Measurements from ENCODE around the gene MTIF2.
A peak's percentile ranks its signal among the peaks of the same experiment; 100 is the strongest.
"Not testable (repeated sequence)": the region's sequence is repeated elsewhere in the genome, so short reads cannot be mapped to it uniquely, and the experiment has no call there.

MTIF2 gene

GRCh38 chr2:55241582-55241981 is 27.4 kb downstream of the MTIF2 start:
- DNase-seq: not testable (repeated sequence)

GRCh38 chr2:55239656-55240222 is 29.3 kb downstream of the MTIF2 start:
- no peak for DNase-seq

GRCh38 chr2:55236992-55237543 is 32.0 kb downstream of the MTIF2 start:
- no peak for DNase-seq

- DNase-seq: no peak
Observed at GRCh38 chr2:55235724-55236538, 33.1 kb downstream of the MTIF2 start.

GRCh38 chr2:55233658-55233940 is 35.4 kb downstream of the MTIF2 start:
- DNase-seq: no peak

GRCh38 chr2:55232863-55233657 is 36.0 kb downstream of the MTIF2 start:
- no peak for DNase-seq

GRCh38 chr2:55232084-55232862 is 36.8 kb downstream of the MTIF2 start, which contains the start of the genes CLHC1 and RPS27A:
Gene CLHC1 (minus strand): TSS chr2:55232293. CDS start chr2:55222411, 9,882 bp downstream.
Gene RPS27A (plus strand): TSS chr2:55232688. CDS start chr2:55232825, 137 bp downstream.
- peak; percentile 77 to 97 for DNase-seq

GRCh38 chr2:55231546-55232083 is 37.4 kb downstream of the MTIF2 start:
- DNase-seq: no peak

- DNase-seq: no peak
Observed at GRCh38 chr2:55230551-55230950, 38.5 kb downstream of the MTIF2 start.

- DNase-seq: no peak
Observed at GRCh38 chr2:55229221-55229620, 39.8 kb downstream of the MTIF2 start.

GRCh38 chr2:55228226-55228563 is 40.8 kb downstream of the MTIF2 start:
- DNase-seq: no peak

- not testable (repeated sequence) for DNase-seq
Observed at GRCh38 chr2:55227437-55228225, 41.4 kb downstream of the MTIF2 start.

GRCh38 chr2:55225481-55226020 is 43.5 kb downstream of the MTIF2 start:
- DNase-seq: no peak

GRCh38 chr2:55224761-55225261 is 44.2 kb downstream of the MTIF2 start:
- DNase-seq: no peak

- DNase-seq: no peak
Observed at GRCh38 chr2:55223958-55224760, 44.9 kb downstream of the MTIF2 start.

GRCh38 chr2:55213822-55214221 is 55.2 kb downstream of the MTIF2 start:
- DNase-seq: no peak

- DNase-seq: no peak
Observed at GRCh38 chr2:55204950-55205349, 64.1 kb downstream of the MTIF2 start.

- DNase-seq: no peak
Observed at GRCh38 chr2:55204536-55204935, 64.5 kb downstream of the MTIF2 start.

- DNase-seq: no peak
Observed at GRCh38 chr2:55200416-55200815, 68.6 kb downstream of the MTIF2 start.

- DNase-seq: no peak
Observed at GRCh38 chr2:55196526-55196925, 72.5 kb downstream of the MTIF2 start.
